Measurements from ENCODE around the gene WNK2.

Gene WNK2

DNA sequence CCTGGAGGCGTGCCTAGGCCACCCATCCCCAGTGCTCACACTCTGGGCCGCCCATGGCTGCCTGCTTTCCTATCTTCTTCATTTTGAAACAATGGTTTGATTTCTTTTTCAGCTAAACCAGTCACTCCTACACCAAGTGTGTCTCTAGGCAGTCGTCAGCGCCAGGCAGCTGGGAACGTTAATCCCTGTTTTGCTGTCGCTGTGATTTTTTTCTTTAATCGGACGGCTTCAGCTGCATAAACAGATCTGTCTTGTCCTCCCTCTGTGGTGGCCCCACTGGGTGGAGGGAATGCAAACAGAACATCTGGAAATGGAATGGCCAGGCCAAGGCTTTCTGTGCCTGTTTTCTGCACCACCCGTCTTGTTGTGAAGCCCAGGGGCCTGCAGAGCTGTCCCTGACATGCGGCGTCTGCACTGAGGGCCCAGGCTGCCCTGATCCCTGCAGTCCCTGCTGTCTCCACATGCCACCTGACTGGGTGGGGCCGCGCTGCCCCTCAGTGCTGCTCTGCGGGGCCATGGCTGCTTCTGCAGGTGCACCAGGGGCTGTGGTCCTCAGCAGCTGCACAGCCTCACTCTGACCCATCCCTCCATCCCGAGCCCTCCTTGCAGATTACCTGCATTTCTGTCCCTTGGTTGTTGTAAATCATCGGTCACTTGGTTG is 51.5 kb downstream of the WNK2 start:
- ChIA-PET CTCF (no interaction called here), POLR2A (no interaction called here)
- Histone ChIP-seq H3K4me3 (ENCODE audit: low read depth, low read length) (no peak overlapping the region), H3K36me3 (ENCODE audit: control insufficient read depth in 2 of 2, insufficient read depth in 1 of 2, low read length in 2 of 2) (peaks cover 0 to 14% of the 10 kb centered on the region in 2 experiments; a peak in 1 of 3 replicates), H3K4me1 (ENCODE audit: control insufficient read depth, insufficient read depth, low read length) (no peaks in the 10 kb centered on the region), H3K27ac (ENCODE audit: extremely low read depth, low read depth, low read length) (no peak overlapping the region), H3K9me3 (ENCODE audit: control insufficient read depth, insufficient read depth, low read depth, low read length) (no peaks in the 10 kb centered on the region)
- no peak for TF ChIP-seq FEZF1 (tag by site-specific recombination; IDR thresholded peaks at IDR 0.05)
- no peak for TF ChIP-seq SETDB1 (IDR thresholded peaks at IDR 0.05; ENCODE audit: insufficient read length, low read length)
- TF ChIP-seq HOXC10 (CRISPR knock-in tag; IDR thresholded peaks at IDR 0.05): no peak
- no peak for TF ChIP-seq ZNF223 (tag by site-specific recombination; IDR thresholded peaks at IDR 0.05)
- TF ChIP-seq PRDM1 (tag by site-specific recombination; IDR thresholded peaks at IDR 0.05): no peak
- TF ChIP-seq INSM2 (tag by site-specific recombination; IDR thresholded peaks at IDR 0.05): no peak
- no peak for TF ChIP-seq ZNF571 (tag by site-specific recombination; IDR thresholded peaks at IDR 0.05)
- TF ChIP-seq ZNF473 (tag by site-specific recombination; IDR thresholded peaks at IDR 0.05): no peak
- no peak for TF ChIP-seq ZNF221 (tag by site-specific recombination; IDR thresholded peaks at IDR 0.05; ENCODE audit: borderline replicate concordance)
- TF ChIP-seq ZNF560 (tag by site-specific recombination; IDR thresholded peaks at IDR 0.05; ENCODE audit: borderline replicate concordance): no peak
- TF ChIP-seq EGR2 (tag by site-specific recombination; IDR thresholded peaks at IDR 0.05; ENCODE audit: low read depth): no peak
- TF ChIP-seq KLF10 (tag by site-specific recombination; IDR thresholded peaks at IDR 0.05): no peak
- no peak for TF ChIP-seq ZNF48 (tag by site-specific recombination; IDR thresholded peaks at IDR 0.05)
- TF ChIP-seq ZNF132 (tag by site-specific recombination; IDR thresholded peaks at IDR 0.05; ENCODE audit: borderline replicate concordance): no peak

- TF ChIP-seq YY1 (tag by site-specific recombination; IDR thresholded peaks at IDR 0.05) (no peak), KLF17 (tag by site-specific recombination; IDR thresholded peaks at IDR 0.05) (no peak), ZNF114 (tag by site-specific recombination; IDR thresholded peaks at IDR 0.05) (no peak)
- CTCF ChIA-PET: no interaction called here
Observed at GRCh38 chr9:93236541-93237206, 52.7 kb downstream of the WNK2 start.

GRCh38 chr9:93237540-93237939 is 53.6 kb downstream of the WNK2 start:
- Histone ChIP-seq H3K4me3 (ENCODE audit: low read depth, low read length) (no peak overlapping the region), H3K27ac (ENCODE audit: extremely low read depth, low read depth, low read length) (no peak overlapping the region), H3K9me3 (ENCODE audit: control insufficient read depth, insufficient read depth, low read depth, low read length) (no peaks in the 10 kb centered on the region), H3K36me3 (ENCODE audit: control insufficient read depth in 2 of 2, insufficient read depth in 1 of 2, low read length in 2 of 2) (peaks cover 0 to 16% of the 10 kb centered on the region in 2 experiments; a peak in 1 of 3 replicates), H3K4me1 (ENCODE audit: control insufficient read depth, insufficient read depth, low read length) (no peaks in the 10 kb centered on the region)
- ChIA-PET CTCF (interaction anchor here (0.6 kb wide), 1 partner anchor 356 kb away, joined by 3 read pairs; no protein-coding TSS in a partner anchor), POLR2A (no interaction called here)
- TF ChIP-seq ZNF610 (tag by site-specific recombination; IDR thresholded peaks at IDR 0.05; ENCODE audit: borderline replicate concordance) (no peak), ZNF292 (tag by site-specific recombination; IDR thresholded peaks at IDR 0.05; ENCODE audit: borderline replicate concordance, low read depth) (no peak), ZNF26 (tag by site-specific recombination; IDR thresholded peaks at IDR 0.05) (peak; percentile 68), ZNF391 (tag by site-specific recombination; IDR thresholded peaks at IDR 0.05; ENCODE audit: borderline replicate concordance, low read depth) (no peak), ZNF677 (tag by site-specific recombination; IDR thresholded peaks at IDR 0.05) (no peak)

More at GRCh38 chr9:93236541-93237206, 52.7 kb downstream of the WNK2 start:
- Histone ChIP-seq H3K4me1 (ENCODE audit: control insufficient read depth, insufficient read depth, low read length) (no peaks in the 10 kb centered on the region), H3K27ac (ENCODE audit: extremely low read depth, low read depth, low read length) (no peak overlapping the region), H3K36me3 (ENCODE audit: control insufficient read depth in 2 of 2, insufficient read depth in 1 of 2, low read length in 2 of 2) (peaks cover 0 to 14% of the 10 kb centered on the region in 2 experiments; a peak in 1 of 3 replicates), H3K4me3 (ENCODE audit: low read depth, low read length) (no peak overlapping the region), H3K9me3 (ENCODE audit: control insufficient read depth, insufficient read depth, low read depth, low read length) (no peaks in the 10 kb centered on the region)
- POLR2A ChIA-PET: no interaction called here

All from HEK293 (cell line).